Stimulated activated CD8-positive, alpha-beta memory T cell treated with anti-CD3 and anti-CD28 coated beads, Interleukin-4, amount 100 ng/mL, for 1 hour (primary cell): ENCODE data around the gene RNF224.

ENCODE experiments used
- DNase-seq, 2 donors: peaks; one replicate each; pipeline ENCODE4 v3.0.0-alpha.2; 2020; ENCODE audit warnings: low read depth in 2 of 2, low spot score in 1 of 2

RNF224 gene

DNA sequence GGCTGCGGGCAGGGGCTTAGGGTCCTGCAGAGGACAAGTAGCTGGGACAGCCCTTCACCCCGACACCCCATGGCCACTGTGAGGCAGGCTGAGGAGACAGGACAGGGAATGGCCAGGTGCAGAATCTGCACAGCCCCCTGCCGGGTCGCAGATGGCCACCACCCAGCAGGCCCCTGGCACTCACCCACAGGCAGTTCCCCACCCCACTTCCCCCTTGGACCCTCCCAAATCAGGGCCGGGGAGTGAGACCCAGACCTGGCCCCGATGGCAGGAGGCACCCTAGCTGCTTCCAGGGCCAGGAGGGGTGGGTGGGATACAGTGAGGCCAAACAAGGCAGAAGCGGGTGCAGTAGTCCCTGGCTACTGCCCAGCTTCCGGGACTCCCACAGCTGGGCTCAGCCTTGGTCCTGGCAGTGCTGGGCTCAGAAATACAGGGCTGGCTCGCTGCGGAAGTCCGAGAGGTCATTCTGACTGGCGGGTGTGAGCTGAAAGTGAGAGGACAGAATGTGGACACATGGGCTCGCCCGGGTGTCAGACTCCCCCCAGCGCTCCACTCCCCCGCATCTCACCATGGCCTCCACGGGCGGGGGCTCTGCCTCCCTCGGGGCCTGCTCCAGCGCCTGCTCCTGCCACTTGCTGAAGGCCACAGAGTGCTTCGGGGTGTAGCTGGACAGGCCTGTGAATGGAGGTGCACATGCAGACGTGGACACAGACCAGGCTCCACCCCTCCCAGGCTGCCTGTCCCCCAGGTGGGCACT, 35.4 kb upstream of the RNF224 start:
- DNase-seq: no peak

DNA sequence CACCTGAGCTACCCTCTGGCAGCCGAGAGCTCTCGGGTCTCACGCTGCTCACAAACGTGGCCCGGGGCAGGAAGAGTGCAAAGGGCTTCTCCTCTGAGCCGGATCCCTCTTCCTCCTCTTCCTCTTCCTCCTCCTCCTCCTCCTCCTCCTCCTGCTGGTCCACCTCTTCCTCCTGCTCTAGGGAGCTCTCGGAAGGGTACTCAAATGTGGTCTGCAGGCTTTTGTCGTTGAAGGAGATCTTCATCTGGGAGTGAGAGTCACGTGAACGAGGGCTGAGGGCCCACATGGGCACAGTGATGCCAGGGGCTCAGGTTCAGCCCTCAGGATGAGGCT, 34.9 kb upstream of the RNF224 start:
- no peak for DNase-seq

DNA sequence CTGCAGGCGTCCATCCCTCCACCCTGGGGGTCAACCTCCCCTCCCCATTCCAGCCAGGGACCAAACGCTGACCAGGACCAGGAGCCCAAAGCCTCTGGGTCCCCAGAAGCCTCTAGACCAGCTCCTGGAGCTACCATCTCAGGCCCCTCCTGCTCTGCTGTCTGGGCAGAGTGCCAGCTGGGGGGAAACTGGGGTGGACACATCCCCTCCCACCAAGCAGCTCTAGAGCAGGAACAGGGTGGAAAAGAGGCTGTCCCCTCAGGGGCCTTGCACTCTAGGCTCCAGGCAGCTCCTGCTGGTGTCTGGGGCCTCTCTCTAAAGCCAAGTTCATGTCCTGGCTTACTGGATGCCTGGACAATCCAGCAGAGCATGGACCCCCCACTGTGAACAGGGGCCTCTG, 34.4 kb upstream of the RNF224 start:
- DNase-seq: no peak

DNA sequence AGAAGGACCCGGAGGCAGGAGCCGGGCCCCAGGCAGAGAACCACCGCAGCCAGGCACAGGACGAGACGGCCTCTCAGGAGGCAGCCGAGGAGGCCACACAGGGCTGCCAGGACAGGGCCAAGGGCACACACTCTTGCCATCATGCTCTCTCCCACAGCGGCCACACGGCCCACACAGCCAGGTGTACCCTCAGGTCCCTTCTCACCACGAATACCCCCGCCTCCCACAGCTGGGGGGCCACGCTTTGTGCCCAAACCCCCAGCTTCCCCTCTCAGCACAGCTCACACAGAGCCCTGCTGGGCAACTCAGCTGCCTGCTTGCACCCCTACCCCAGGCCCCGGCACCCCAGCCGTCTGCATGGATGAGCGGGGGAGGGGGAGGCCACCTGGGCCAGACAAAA, 33.5 kb upstream of the RNF224 start:
- DNase-seq: no peak

DNA sequence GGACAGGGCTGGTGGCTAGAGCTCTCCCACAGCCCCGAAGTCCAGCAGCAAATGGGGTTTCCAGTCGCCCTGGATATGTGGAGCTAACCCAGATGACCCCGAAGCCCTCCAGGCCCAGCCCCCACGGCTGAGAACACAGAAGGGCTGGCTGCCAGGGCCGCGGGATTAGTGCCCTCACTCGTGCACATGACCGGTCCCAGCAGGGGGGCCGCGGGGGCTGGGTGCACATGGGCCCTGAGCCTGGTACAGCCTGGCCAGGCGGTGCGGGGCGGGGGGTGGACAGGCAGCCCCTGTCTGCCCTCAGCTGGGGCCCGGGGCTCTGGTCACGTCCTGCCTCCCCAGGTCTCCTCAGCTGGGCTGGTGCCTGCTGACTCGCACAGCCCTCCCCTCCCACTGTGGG, 32.9 kb upstream of the RNF224 start:
- DNase-seq: no peak

DNA sequence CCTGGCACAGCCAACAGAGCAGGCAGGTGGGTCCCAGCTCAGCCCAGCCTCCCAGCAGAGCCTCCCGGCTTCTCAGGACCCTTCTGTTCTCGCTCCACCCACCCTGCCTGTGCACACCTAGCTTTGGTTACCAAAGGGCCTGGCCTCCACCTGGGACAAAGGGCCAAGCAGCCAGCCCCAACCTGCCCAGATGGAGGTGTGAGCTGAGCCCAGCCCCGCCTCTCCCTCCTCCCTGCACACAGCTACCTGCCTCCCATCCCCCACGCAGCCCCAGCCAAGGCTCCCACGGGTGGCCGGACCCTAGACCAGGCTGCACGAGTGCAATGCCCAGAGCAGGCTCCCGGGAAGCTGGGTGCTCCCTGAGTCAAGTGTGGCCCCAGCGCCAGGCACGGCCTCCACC, 32.4 kb upstream of the RNF224 start:
- DNase-seq: no peak

DNA sequence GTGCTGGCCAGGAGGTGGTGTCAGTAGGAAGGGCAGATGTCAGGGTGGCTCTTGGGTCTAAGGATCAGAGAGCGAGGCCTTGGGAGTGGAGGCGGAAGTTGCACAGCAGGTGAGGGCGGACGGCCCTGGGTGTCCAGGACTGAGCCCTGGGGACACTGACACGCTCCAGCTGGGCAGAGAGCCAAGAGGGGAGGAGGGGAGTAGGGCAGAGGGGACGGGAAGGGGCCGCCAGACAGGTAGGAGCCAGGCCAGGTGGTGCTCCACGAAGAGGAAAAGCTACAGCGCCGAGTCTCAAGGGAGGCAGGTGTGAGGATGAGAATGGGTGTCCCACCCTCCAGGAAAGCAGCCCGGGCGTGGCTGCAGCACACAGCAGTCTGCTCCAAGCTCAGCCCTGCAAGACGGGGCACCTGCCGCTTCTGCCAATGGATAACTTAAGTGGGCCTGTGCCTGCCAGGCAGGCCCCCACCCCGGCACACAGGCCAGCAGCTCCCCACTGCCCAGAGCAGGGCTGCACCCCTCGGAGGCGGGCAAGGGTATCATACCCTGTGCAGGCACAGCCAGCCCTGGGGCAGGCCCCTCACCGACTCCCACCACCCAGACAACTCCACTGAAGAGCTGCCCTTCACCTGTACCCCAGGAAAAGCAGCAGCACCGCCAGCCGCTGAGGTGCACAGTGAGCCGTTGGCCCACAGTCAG, 31.6 kb upstream of the RNF224 start:
- no peak for DNase-seq

DNA sequence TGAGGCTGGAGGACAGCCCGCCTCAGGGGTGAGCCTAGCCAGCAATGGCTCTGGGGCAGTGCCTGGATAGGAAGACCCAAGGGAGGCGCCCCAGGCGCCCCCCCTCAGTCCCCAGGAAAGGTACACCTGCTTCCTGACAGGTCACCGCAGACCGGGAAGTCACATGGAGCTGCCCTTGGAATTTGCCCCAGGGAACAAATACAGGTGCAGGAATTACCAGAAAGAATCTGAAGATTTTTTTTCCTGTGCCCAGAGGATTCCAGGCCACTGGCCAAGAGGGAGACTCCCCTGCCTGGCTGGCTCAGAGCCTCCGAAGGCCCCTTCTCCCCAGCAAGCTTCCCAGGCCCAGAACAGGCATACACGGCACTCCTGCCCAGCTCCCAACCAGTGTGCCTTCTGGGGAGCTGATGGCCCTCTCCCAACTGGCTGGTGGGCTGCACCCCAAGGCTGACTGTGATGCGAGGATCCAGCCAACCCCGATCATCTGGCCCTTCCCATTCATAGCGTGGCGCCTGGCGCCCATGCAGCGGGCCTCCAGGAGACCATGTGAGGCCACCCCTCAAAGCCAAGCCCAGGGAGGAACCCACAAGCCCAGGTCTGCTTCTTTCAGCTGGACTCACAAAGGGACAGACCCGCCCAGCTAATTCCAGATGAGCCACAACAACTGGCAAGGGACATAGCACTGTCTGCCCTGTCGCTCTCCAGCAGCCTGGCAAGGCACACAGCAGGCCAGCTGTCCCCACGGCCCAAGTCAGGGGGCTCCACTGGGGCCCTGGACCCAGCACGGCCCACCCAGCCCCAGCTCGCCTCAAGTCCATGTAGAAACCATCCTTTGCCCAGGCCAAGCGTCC, 29.0 kb upstream of the RNF224 start:
- DNase-seq: no peak

DNA sequence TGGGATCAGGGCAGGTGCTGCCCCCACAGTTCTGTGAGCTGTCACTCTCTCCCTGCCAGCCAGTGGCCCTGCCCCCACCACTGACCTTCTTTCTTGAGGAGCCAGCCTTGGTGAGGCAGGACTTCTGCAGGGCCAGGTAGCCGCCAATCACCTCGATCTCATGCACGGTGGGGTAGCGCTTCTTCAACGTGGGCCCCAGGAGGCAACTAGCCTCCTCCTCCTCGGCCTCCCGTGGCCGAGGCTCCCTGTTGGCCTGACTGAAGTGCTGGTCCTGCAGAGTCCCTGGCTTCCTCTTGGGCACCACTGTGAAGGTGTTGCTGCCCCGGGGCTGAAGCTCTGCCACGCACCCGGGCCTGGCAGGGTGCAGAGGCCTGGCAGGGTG, 28.4 kb upstream of the RNF224 start:
- no peak for DNase-seq

DNA sequence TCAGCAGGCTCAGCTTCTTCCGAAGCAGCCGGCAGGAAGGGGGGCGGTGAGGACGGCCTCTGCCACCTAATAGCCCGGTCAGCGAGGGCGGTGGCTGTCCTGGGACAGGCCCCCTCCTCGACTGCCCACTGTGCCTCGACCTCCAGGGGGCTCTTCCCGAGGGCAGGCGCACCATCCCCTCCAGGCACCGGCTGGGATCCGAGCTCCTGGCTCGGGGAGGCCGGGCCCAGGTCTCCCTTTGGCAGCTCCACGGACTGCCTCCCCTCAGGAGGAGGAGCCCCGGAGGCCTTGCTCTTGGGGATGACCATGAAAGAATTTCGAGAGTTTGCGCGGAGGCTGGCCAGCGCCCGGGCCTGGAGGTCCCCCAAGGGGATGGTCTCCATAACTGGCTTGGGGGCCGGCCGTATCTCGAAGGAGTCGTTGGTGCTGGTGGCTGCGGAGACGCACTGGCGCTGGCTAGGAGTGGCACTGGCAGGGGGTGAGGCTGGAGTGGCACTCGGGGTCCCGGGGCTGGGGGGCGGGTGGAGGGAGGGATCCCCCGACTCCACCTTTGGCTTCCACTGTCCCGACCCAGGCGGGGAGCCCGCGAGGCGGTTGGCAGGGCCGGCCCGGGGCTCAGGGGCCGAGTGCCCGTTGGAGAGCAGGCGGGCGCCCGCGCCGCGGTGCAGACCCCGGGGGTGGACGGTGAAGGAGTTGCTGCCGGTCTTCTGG, 27.7 kb upstream of the RNF224 start:
- no peak for DNase-seq

DNA sequence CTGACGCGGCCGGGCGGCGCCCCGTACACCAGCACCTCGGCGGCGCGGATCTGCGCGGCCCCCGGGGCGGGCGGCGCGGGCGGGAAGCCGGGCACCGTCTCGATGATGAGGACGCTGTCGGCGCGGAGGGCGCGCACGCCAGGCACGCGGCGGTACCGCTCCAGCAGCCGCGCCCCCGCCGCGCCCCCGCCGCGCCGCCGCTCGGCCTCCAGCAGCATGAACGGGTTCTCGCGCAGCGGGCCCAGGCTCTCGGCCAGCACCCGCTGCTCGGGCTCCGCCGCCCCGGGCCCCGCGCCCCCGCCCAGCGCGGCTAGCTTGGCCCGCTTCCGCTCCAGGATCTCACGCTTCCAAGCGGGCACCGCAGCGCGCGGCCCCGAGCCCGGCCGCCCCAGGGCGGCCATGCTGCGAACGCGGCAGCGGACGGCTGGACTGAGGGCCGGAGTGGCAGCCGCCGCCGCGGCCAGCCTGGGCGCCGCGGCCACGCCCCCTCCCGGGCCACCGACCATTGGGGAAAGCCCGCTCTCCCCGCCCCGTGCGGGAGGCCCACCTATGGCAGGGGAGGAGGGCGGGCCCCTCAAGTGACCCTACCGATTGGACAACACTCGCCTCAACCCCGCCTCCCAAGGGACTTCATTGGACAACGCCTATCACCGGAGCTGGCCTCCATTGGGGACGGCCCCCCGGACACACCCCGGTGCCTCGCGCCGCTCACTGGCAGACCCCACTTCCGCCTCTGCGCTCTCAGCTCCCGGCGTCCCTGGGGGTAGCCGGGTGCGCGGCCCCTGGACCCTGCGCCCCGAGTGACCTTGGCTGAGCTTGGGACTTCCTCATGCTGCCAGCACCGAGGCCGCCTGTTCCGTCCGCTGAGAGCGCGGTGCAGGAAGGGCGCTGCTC, 26.7 kb upstream of the RNF224 start, which contains the start of gene TPRN:
TPRN (minus strand) TSS at position 431 of the 894 bp plus-strand sequence; CDS start at position 401, 30 bp downstream.
- peak; percentile 95 for DNase-seq

DNA sequence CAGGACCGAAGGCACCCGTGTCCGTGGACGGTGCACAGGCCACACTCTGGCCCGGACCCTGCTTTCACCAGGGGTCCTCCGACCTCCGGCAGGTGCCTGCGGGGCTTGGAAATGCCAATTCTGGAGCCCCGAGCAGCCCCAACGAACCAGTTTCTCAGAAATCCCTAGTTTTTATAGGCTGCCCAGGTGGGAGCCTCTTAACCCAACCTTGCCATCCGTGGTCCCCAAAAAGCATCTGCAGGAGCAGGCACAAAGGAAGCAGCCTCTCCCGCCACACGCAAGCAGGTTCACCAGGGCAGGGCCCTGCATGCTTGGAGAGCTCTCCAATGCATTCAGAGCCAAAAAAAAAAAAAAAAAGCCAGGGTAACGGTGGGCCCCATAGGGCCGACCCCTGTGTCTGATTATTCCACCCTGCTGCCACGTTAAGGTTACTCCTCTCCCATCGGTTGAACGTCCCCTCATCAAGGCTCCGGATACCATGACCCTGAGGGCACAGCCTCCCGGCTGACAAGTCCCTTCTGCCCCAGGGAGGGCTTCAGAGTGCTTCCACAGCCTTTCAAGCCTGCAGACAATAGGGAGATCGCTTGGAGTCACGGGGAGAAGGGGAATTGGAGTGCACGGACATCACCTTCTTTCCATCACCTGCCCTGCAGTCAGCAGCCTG, 26.0 kb upstream of the RNF224 start:
- DNase-seq: no peak

DNA sequence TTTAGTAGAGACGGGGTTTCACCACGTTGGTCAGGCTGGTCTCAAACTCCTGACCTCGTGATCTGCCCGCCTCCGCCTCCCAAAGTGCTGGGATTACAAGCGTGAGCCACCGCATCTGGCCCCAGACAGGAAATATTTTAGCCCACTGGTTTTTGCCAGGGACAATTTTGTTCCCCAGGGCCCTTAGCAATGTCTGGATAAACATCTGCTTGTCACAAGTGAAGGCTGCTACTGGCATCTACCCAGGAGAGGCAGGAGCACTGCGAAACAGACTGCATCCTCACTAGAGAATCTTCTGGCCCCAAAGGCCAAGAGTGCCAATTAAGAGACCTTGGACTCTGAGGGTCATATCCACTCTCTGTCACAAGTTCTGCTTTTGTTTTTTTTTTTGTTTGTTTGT, 24.3 kb upstream of the RNF224 start:
- DNase-seq: no peak

DNA sequence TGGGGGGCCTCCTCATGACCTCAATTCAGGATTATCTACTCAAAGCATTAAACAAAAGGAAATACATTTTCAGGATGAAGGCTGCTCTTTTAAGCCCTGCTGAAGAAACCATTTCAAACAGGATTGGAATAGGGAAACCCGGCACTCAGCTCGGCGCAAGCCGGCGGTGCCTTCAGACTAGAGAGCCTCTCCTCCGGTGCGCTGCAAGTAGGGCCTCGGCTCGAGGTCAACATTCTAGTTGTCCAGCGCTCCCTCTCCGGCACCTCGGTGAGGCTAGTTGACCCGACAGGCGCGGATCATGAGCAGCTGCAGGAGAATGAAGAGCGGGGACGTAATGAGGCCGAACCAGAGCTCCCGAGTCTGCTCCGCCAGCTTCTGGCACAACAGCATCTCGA, 22.6 kb upstream of the RNF224 start:
- no peak for DNase-seq

DNA sequence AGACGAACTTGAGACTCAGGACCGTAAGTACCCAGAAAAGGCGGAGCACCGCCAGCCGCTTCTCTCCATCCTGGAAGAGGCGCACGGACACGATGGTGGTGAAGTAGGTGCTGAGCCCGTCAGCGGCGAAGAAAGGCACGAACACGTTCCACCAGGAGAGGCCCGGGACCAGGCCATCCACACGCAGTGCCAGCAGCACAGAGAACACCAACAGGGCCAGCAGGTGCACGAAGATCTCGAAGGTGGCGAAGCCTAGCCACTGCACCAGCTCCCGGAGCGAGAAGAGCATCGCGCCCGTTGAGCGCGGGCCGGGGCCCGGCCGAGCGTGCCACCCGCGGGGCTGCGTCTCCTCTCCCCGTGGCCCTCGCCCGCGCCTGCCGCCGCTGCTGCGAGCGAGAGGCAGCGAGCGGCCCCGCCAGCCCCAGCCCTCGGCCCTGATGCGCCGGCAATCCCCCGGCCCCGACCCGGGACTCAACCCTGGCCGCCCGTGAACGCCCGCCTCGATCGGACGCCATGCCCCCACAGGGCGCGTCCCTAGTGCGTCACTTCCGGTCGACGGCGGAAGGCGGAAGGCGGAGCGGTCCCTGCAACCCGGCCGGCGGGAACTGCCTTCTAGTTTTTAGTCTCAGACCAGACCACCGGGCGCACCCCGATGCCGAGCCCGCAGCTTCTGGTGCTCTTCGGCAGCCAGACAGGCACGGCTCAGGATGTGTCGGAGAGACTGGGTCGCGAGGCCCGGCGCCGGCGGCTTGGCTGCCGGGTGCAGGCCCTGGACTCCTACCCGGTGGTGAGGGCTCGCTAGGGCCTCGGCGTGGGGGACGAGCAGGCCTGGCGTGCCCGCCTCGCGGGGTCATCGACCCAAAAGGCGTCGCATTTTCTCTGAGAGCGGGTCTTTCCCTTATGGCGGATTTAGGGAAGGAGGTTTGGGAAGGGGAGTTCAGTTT, 21.9 kb upstream of the RNF224 start, which contains the start of the genes NDOR1 and TMEM203:
NDOR1 (plus strand) TSS at position 575 of the 944 bp plus-strand sequence; CDS start at position 653, 78 bp downstream.
TMEM203 (minus strand) TSS at position 523 of the 944 bp plus-strand sequence; CDS start at position 289, 234 bp downstream.
- DNase-seq: peak; percentile 88 to 89

DNA sequence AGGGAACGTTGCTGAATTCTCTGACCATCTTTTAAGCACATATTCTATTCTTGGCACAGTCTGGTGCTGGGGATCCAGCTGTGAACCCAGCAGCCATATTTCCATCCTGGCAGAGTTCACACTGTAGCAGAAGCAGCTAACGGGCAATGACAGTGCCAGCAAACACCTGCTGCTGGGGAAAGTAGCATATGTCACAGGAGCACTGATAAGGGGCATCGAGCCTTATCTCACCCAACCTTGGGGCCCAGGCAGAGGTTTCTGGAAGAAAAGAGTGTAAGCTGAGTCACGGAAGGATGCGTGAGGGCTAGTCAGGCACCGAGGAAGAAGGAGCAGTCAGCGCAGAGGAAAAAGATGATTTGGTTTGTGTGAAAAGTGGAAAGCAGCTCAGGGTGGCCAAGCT, 20.7 kb upstream of the RNF224 start:
- no peak for DNase-seq

DNA sequence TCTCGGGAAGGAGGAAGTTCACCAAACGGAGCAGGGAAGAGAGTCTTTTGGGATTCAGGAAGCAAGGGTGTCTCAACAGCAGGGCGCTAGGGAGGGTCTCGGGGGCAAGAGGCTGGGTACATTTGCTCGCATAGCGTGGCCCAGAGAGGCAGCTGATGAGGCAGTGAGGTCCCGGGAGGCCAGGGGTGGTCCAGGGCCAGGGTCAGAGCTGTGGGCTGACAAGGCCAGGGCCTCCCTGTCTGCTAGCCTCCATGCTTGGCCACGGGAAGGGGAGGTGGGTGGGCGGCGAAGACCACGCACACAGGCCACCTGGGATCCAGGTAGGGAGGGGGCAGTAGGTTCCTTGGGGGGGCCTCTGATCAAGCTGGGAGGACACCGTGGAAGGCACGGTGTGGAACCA, 15.8 kb upstream of the RNF224 start:
- no peak for DNase-seq

DNA sequence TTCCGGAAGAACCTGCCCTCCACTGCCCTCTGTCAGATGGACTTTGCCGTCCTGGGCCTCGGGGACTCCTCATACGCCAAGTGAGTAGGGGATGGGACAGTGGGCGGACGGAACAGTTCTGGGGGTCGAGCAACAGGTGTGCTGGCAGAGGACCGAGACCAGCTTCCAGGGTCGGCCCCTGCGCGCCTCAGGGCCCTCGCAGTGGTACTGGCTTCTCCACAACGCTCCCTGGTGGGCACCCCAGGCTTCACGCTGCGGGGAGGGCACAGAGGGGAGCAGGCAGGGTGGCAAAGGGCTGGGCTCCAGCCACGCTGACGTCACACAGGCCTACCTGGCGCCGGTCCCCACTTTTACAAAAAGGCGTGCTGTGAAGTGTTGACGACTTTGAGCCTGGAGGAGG, 14.8 kb upstream of the RNF224 start:
- no peak for DNase-seq
